B cell (primary cell): ENCODE results near the gene CENPB. TPM values are rescaled to one million over a fixed set of nuclear protein-coding genes. Genes with fewer than 3 reads are reported as not detected.

Experiments used
- ATAC-seq: fragments of 200-7000 bp; cut with Tn5 transposase; one replicate; pipeline ENCODE4 v1.10.0; 2021; ENCODE audit warnings: low read depth, mild to moderate bottlenecking, moderate number of reproducible peaks, moderate library complexity
- CTCF ChIA-PET: fragments of 350-600 bp; sonication (Branson Sonifier 250); formaldehyde crosslinking; loops from one replicate; lab custom pipeline; 2021; ENCODE audit warnings: antibody characterized with exemption, inconsistent platforms; lab: Charles Lee
- POLR2A ChIA-PET: fragments of 350-600 bp; sonication (Branson Sonifier 250); formaldehyde crosslinking; loops from one replicate; lab custom pipeline; 2021; ENCODE audit warnings: antibody characterized with exemption; lab: Charles Lee
- DNase-seq: peaks from one replicate; pipeline ENCODE4 v3.0.0; 2013
- H2AFZ ChIP-seq: 2 replicates; pipeline ENCODE4 v1.6.1; 2012; ENCODE audit warnings: mild to moderate bottlenecking, low read depth, low read length; ENCODE audit not compliant: insufficient read depth, poor library complexity, severe bottlenecking
- H3K27ac ChIP-seq, 2 donors: 1 replicate in 1 of 2; 2 replicates in 1 of 2; pipeline ENCODE4 v1.5.1; 2012 to 2013; ENCODE audit warnings: low read length in 2 of 2, mild to moderate bottlenecking in 2 of 2, moderate library complexity in 1 of 2
- H3K27me3 ChIP-seq, 4 experiments: fragments of 200-600 bp in 1 of 4; sonication (generic) in 1 of 4; replicated peaks in 1 of 4; 1 replicate in 2 of 4; 2 replicates in 2 of 4; pipeline versions ENCODE4 v1.6.1 to v1.7.0; 2013 to 2016; ENCODE audit warnings: low read length in 3 of 4, mild to moderate bottlenecking in 2 of 4, mixed read lengths in 1 of 4, moderate library complexity in 1 of 4; ENCODE audit not compliant: insufficient read depth in 4 of 4, control insufficient read depth in 3 of 4; ENCODE audit errors: control extremely low read depth in 1 of 4
- H3K36me3 ChIP-seq, 2 experiments: replicated peaks in 1 of 2; 1 replicate in 1 of 2; 2 replicates in 1 of 2; pipeline versions ENCODE4 v1.6.1 to v1.7.1; 2013; ENCODE audit warnings: low read length in 1 of 2; ENCODE audit not compliant: insufficient read depth in 2 of 2, control insufficient read depth in 1 of 2; ENCODE audit errors: control extremely low read depth in 1 of 2, extremely low read depth in 1 of 2
- H3K4me1 ChIP-seq, 2 donors: fragments of 200-600 bp in 1 of 2; sonication (generic) in 1 of 2; 1 replicate in 1 of 2; 2 replicates in 1 of 2; pipeline versions ENCODE4 v1.5.1 to v1.6.1; 2013 to 2017; ENCODE audit warnings: low read length in 2 of 2; ENCODE audit not compliant: control insufficient read depth in 2 of 2, insufficient read depth in 2 of 2
- H3K4me2 ChIP-seq: replicated peaks from 2 replicates; pipeline ENCODE3; 2012; ENCODE audit warnings: mild to moderate bottlenecking, low read depth, low read length; ENCODE audit not compliant: poor library complexity, severe bottlenecking
- H3K4me3 ChIP-seq, 5 experiments: fragments of 200-600 bp in 1 of 5; sonication (generic) in 1 of 5; 1 replicate in 3 of 5; 2 replicates in 2 of 5; pipeline versions ENCODE4 v1.5.1 to v1.7.0; 2011 to 2016; ENCODE audit warnings: low read length in 4 of 5, mild to moderate bottlenecking in 4 of 5, low read depth in 2 of 5, control low read depth in 1 of 5, moderate library complexity in 1 of 5; ENCODE audit not compliant: insufficient read depth in 1 of 5; ENCODE audit errors: control extremely low read depth in 1 of 5, extremely low read depth in 1 of 5
- H3K79me2 ChIP-seq: fragments of 200-600 bp; sonication (generic); one replicate; pipeline ENCODE4 v1.6.0; 2016; ENCODE audit warnings: low read length; ENCODE audit not compliant: control insufficient read depth, insufficient read depth
- H3K9ac ChIP-seq: fragments of 200-600 bp; sonication (generic); 2 replicates; pipeline ENCODE4 v1.6.1; 2017; ENCODE audit warnings: mild to moderate bottlenecking, low read length, moderate library complexity
- H3K9me3 ChIP-seq, 3 donors: one replicate each; pipeline versions ENCODE4 v1.6.1 to v1.7.1; 2013; ENCODE audit warnings: low read length in 2 of 3; ENCODE audit not compliant: control insufficient read depth in 2 of 3, insufficient read depth in 1 of 3; ENCODE audit errors: control extremely low read depth in 1 of 3
- H4K20me1 ChIP-seq: 2 replicates; pipeline ENCODE4 v1.6.0; 2012; ENCODE audit warnings: mild to moderate bottlenecking, low read length; ENCODE audit not compliant: insufficient read depth, control insufficient read depth, poor library complexity, severe bottlenecking
- H3K27ac Mint-ChIP-seq: one replicate; pipeline ENCODE4 v1.8.0; 2021; ENCODE audit warnings: mixed read lengths
- H3K27me3 Mint-ChIP-seq: one replicate; pipeline ENCODE4 v1.8.0; 2021; ENCODE audit warnings: mixed read lengths
- H3K4me1 Mint-ChIP-seq: one replicate; pipeline ENCODE4 v1.8.0; 2021; ENCODE audit warnings: mixed read lengths
- H3K4me3 Mint-ChIP-seq: one replicate; pipeline ENCODE4 v1.8.0; 2021; ENCODE audit warnings: mixed read lengths
- H3K9me3 Mint-ChIP-seq: one replicate; pipeline ENCODE4 v1.8.0; 2022; ENCODE audit warnings: mixed read lengths; ENCODE audit not compliant: insufficient read depth
- CTCF ChIP-seq: fragments of 200-600 bp; IDR thresholded peaks from one replicate; pipeline ENCODE4 v1.8.0; 2022; ENCODE audit warnings: antibody characterized with exemption, mild to moderate bottlenecking
- EZH2 ChIP-seq: IDR thresholded peaks from 2 replicates; pipeline ENCODE4 v1.6.1; 2012; ENCODE audit warnings: borderline replicate concordance, low read depth, mild to moderate bottlenecking, moderate library complexity, low read length; ENCODE audit not compliant: insufficient read depth, poor library complexity, severe bottlenecking
- WGBS: methylation state at CpG from one replicate; pipeline ENCODE4 v1.1.5; 2013; ENCODE audit warnings: missing lambda C conversion rate; ENCODE audit not compliant: insufficient coverage; 5-methylcytosine and 5-hydroxymethylcytosine counted together
- intact Hi-C: fragments of 100-400 bp; cut with micrococcal nuclease; formaldehyde crosslinking; loops from one replicate; pipeline ENCODE4 v1.10.0; 2022
- polyA plus RNA-seq: library from polyadenylated mRNA; depleted of rRNA; stranded (reverse); fragments of >200 nt; gene quantifications from 2 replicates; pipeline ENCODE4 v1.2.3, GENCODE V29; 2012
- total RNA-seq, 2 donors: library from RNA; stranded (reverse); fragments of 120-200 nt in 1 of 2; gene quantifications; 1 replicate in 1 of 2; 2 replicates in 1 of 2; pipeline versions ENCODE4 v1.2.3 to v1.2.4, GENCODE V29; 2013 to 2022

CENPB gene
- total and polyA plus RNA-seq, 2 donors (not counting 1 experiment from before 2014, with no cell fraction given), result 13.3 to 46.4 TPM

DNA sequence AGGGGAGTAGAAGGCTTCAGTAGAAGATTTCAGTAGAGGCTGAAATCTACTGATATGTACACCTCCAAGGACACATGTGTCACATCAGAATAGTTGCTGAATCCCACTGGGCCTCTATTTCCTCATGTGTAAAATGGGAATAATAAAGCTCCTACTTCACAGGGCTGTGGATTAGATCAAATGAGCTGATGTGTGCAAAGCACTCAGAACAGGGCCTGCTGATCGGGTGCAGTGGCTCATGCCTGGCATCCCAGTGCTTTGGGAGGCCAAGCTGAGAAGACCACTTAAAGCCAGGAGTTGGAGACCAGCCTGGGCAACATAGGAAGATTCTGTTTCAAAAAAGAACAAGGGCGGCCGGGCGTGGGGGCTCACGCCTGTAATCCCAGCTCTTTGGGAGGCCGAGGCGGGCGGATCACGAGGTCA lies 25.7 kb upstream of the CENPB start:
- CTCF ChIA-PET, result interaction anchor here (1.0 to 2.4 kb wide), 3 partner anchors 8 to 44 kb away, joined by 3 to 12 read pairs (median 11); partner anchors contain the start of genes ADISSP and AP5S1
- DNase-seq (no peak), ATAC-seq (no peak)
- H3K9ac ChIP-seq, result no peak overlapping the region
- no peaks in the 10 kb centered on the region for H3K27me3 Mint-ChIP-seq
- peak overlapping the region; percentile 63 for H3K27ac Mint-ChIP-seq
- WGBS, result 99% methylated on average over 5 of the region's 9 CpGs
- peaks cover 14% of the 10 kb centered on the region for H3K4me1 Mint-ChIP-seq
- intact Hi-C loops, result no loop called here
- no peaks in the 10 kb centered on the region for H4K20me1 ChIP-seq
- H2AFZ ChIP-seq, result no peak overlapping the region
- H3K9me3 Mint-ChIP-seq, result no peaks in the 10 kb centered on the region
- POLR2A ChIA-PET, result interaction anchor here (0.8 to 1.3 kb wide), 3 partner anchors 9 to 16 kb away, joined by 3 to 6 read pairs (median 4); partner anchors contain the start of genes AP5S1 and CDC25B
- H3K79me2 ChIP-seq, result no peaks in the 10 kb centered on the region
- peak overlapping the region; percentile 87 for H3K4me3 Mint-ChIP-seq
- H3K9me3 ChIP-seq, result peaks cover 0 to 2% (median 0%) of the 10 kb centered on the region in 3 donors
- no peaks in the 10 kb centered on the region for H3K27me3 ChIP-seq
- H3K27ac ChIP-seq, result peak overlapping the region in 1 of 2 donors; percentile 35
- no peak overlapping the region for H3K4me3 ChIP-seq
- peak overlapping the region; percentile 59 for H3K4me2 ChIP-seq
- H3K36me3 ChIP-seq, result no peaks in the 10 kb centered on the region
- TF ChIP-seq CTCF (no peak), EZH2 (no peak)
- H3K4me1 ChIP-seq, result peaks cover 8 to 17% of the 10 kb centered on the region in 2 donors
